SH-SY5Y (cell line): Measurements from ENCODE around the gene BRAP.

ENCODE experiments used
- GATA2 ChIP-seq: IDR thresholded peaks from 2 replicates; pipeline ENCODE4 v1.6.1; 2011; ENCODE audit warnings: mild to moderate bottlenecking, low read depth, low read length
- GATA3 ChIP-seq: IDR thresholded peaks from 2 replicates; pipeline ENCODE4 v1.6.1; 2011; ENCODE audit warnings: low read depth, mild to moderate bottlenecking, low read length, moderate library complexity

DNA sequence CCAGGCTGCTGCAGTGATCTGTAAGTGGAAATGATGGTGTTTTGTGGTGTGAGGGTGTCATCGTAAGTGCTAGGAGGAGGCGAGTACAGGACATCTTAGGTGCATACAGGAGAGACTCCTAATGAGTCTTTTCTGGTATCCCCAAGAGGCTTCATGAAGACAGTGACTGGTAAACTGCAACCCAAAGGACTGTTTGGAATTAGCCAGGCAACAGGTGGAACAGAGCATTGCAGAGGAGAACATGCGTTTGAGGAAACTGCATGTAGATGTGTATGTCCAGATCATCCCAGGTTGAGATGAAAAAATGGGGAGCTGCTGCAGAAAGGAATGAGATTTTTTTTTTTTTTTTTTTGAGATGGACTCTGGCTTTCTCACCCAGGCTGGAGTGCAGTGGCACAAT, 5.5 kb upstream of the BRAP start:
- no peak for TF ChIP-seq GATA3
- TF ChIP-seq GATA2: no peak
